Liver (tissue), 9 donors: Measurements from ENCODE around the gene TSPYL6. TPM values are rescaled to one million over a fixed set of nuclear protein-coding genes. Genes with fewer than 3 reads are reported as not detected.

Experiments
- DNase-seq: peaks from one replicate; pipeline ENCODE4 v3.0.0-alpha.2; 2017; ENCODE audit warnings: low spot score
- H3K27ac ChIP-seq, 2 donors: one replicate each; pipeline ENCODE4 v1.7.0; 2013; ENCODE audit warnings: inconsistent platforms in 2 of 2, low read length in 2 of 2, control low read depth in 1 of 2, low read depth in 1 of 2, mild to moderate bottlenecking in 1 of 2
- H3K27me3 ChIP-seq, 4 donors: one replicate each; pipeline versions ENCODE4 v1.6.1 to v1.7.0; 2013; ENCODE audit warnings: low read length in 3 of 4, inconsistent platforms in 1 of 4, mild to moderate bottlenecking in 1 of 4, moderate library complexity in 1 of 4; ENCODE audit not compliant: control insufficient read depth in 4 of 4, insufficient read depth in 4 of 4
- H3K36me3 ChIP-seq, 4 donors: one replicate each; pipeline versions ENCODE4 v1.6.1 to v1.7.0; 2013; ENCODE audit warnings: low read length in 3 of 4, mild to moderate bottlenecking in 3 of 4, low read depth in 1 of 4, moderate library complexity in 1 of 4; ENCODE audit not compliant: control insufficient read depth in 4 of 4, insufficient read depth in 3 of 4
- H3K4me1 ChIP-seq, 4 donors: one replicate each; pipeline versions ENCODE4 v1.6.1 to v1.7.0; 2013; ENCODE audit warnings: low read length in 3 of 4, mild to moderate bottlenecking in 3 of 4, moderate library complexity in 1 of 4; ENCODE audit not compliant: control insufficient read depth in 4 of 4, insufficient read depth in 4 of 4
- H3K4me3 ChIP-seq, 3 donors: one replicate each; pipeline versions ENCODE4 v1.6.1 to v1.7.0; 2013; ENCODE audit warnings: low read length in 3 of 3, control low read depth in 1 of 3, low read depth in 1 of 3, mild to moderate bottlenecking in 1 of 3
- H3K9ac ChIP-seq, 2 donors: one replicate each; pipeline ENCODE4 v1.7.0; 2013; ENCODE audit warnings: low read length in 2 of 2, mild to moderate bottlenecking in 2 of 2, moderate library complexity in 2 of 2, control low read depth in 1 of 2, low read depth in 1 of 2
- H3K9me3 ChIP-seq, 4 donors: one replicate each; pipeline versions ENCODE4 v1.6.1 to v1.7.0; 2013; ENCODE audit warnings: low read length in 3 of 4; ENCODE audit not compliant: control insufficient read depth in 4 of 4
- ATF3 ChIP-seq: IDR thresholded peaks from 2 replicates; pipeline ENCODE4 v1.6.1; 2016; ENCODE audit warnings: antibody characterized with exemption
- EGR1 ChIP-seq, 2 donors: IDR thresholded peaks; 2 replicates each; pipeline ENCODE4 v1.6.1; 2016 to 2018; ENCODE audit warnings: antibody characterized with exemption in 2 of 2, low read depth in 2 of 2
- FOXA1 ChIP-seq: IDR thresholded peaks from 2 replicates; pipeline ENCODE4 v1.6.1; 2016; ENCODE audit warnings: antibody characterized with exemption
- FOXA2 ChIP-seq: IDR thresholded peaks from 2 replicates; pipeline ENCODE4 v1.6.1; 2016; ENCODE audit warnings: antibody characterized with exemption
- GABPA ChIP-seq, 2 donors: IDR thresholded peaks in 1 of 2; conservative IDR thresholded peaks in 1 of 2; 2 replicates each; pipeline ENCODE4 v1.6.1; 2016; ENCODE audit warnings: antibody characterized with exemption in 2 of 2, mild to moderate bottlenecking in 1 of 2, moderate library complexity in 1 of 2
- HNF4A ChIP-seq, 2 donors: conservative IDR thresholded peaks; 2 replicates each; pipeline ENCODE4 v1.6.1; 2016; ENCODE audit warnings: antibody characterized with exemption in 2 of 2, mild to moderate bottlenecking in 2 of 2
- HNF4G ChIP-seq: IDR thresholded peaks from 2 replicates; pipeline ENCODE4 v1.6.1; 2016; ENCODE audit warnings: antibody characterized with exemption
- JUND ChIP-seq, 2 donors: IDR thresholded peaks; 2 replicates each; pipeline ENCODE4 v1.6.1; 2016; ENCODE audit warnings: antibody characterized with exemption in 2 of 2
- NR2F2 ChIP-seq: IDR thresholded peaks from 2 replicates; pipeline ENCODE4 v1.6.1; 2016; ENCODE audit warnings: antibody characterized with exemption
- RAD21 ChIP-seq, 2 donors: IDR thresholded peaks; 2 replicates each; pipeline ENCODE4 v1.6.1; 2016; ENCODE audit warnings: antibody characterized with exemption in 2 of 2, mild to moderate bottlenecking in 2 of 2
- RXRA ChIP-seq, 2 donors: IDR thresholded peaks; 2 replicates each; pipeline ENCODE4 v1.6.1; 2017 to 2018; ENCODE audit warnings: antibody characterized with exemption in 2 of 2, mild to moderate bottlenecking in 1 of 2
- SP1 ChIP-seq: IDR thresholded peaks from 2 replicates; pipeline ENCODE4 v1.6.1; 2018; ENCODE audit warnings: antibody characterized with exemption, mild to moderate bottlenecking
- TAF1 ChIP-seq: conservative IDR thresholded peaks from 2 replicates; pipeline ENCODE4 v1.6.1; 2016; ENCODE audit warnings: antibody characterized with exemption, mild to moderate bottlenecking
- YY1 ChIP-seq: IDR thresholded peaks from 2 replicates; pipeline ENCODE4 v1.6.1; 2016; ENCODE audit warnings: antibody characterized with exemption, mild to moderate bottlenecking
- ZBTB33 ChIP-seq: IDR thresholded peaks from 2 replicates; pipeline ENCODE4 v1.6.1; 2016; ENCODE audit warnings: antibody characterized with exemption
- WGBS: extraction: QIAGEN DNeasy Blood & Tissue Kit; methylation state at CpG from one replicate; pipeline ENCODE4 v1.1.7; 2013; 5-methylcytosine and 5-hydroxymethylcytosine counted together
- polyA plus RNA-seq, 2 donors: library from polyadenylated mRNA; stranded (reverse) in 1 of 2; unstranded in 1 of 2; fragments of 200-250 nt in 1 of 2; fragments of >200 nt in 1 of 2; fragmentation: Nextera tagmentation in 1 of 2; extraction: Ambion mirVana in 1 of 2; gene quantifications; one replicate each; pipeline versions ENCODE4 v1.2.1 to v1.2.3, GENCODE V29; 2013 to 2015
- total RNA-seq, 2 donors: library from RNA; depleted of rRNA; stranded (reverse); fragments of >200 nt; gene quantifications; one replicate each; pipeline ENCODE4 v1.2.3, GENCODE V29; 2014
- donor health status: healthy.
- donor health status: healthy.
- donor health status: healthy.
- donor health status: healthy.
- donor health status: healthy.

Gene TSPYL6
- total and polyA plus RNA-seq, 4 donors, result under 0.01 to 0.04 TPM; not detected in 2

- no peak for DNase-seq
- no peak for TF ChIP-seq EGR1 (IDR thresholded peaks at IDR 0.05; ENCODE audit: low read depth in 2 of 2)
- no peak for TF ChIP-seq ATF3
- TF ChIP-seq RXRA (IDR thresholded peaks at IDR 0.05), result no peak
- no peak for TF ChIP-seq FOXA1
- no peak for TF ChIP-seq GABPA (IDR thresholded peaks at IDR 0.05 in 1 of 2, conservative IDR thresholded peaks at IDR 0.05 in 1 of 2)
- TF ChIP-seq JUND (IDR thresholded peaks at IDR 0.05), result no peak
- no peak for TF ChIP-seq FOXA2
- TF ChIP-seq HNF4A (conservative IDR thresholded peaks at IDR 0.05), result no peak
- TF ChIP-seq ZBTB33, result no peak
- no peak for TF ChIP-seq YY1
- no peak for TF ChIP-seq SP1
- TF ChIP-seq TAF1, result no peak
- no peak for TF ChIP-seq NR2F2
- TF ChIP-seq RAD21 (IDR thresholded peaks at IDR 0.05), result no peak
- TF ChIP-seq HNF4G, result no peak
- Histone ChIP-seq H3K4me1 (peaks cover 0 to 11% (median 4%) of the 10 kb centered on the region in 4 donors), H3K27ac (no peak overlapping the region), H3K27me3 (no peaks in the 10 kb centered on the region), H3K9me3 (no peaks in the 10 kb centered on the region), H3K9ac (no peak overlapping the region), H3K4me3 (no peak overlapping the region), H3K36me3 (no peaks in the 10 kb centered on the region)
- WGBS, result 93% methylated on average over 2 of the region's 2 CpGs
These were observed 51.6 kb downstream of the TSPYL6 start for GRCh38 chr2:54204476-54204875.

Other genes with a start within 250 kb of the TSPYL6 start
- gene ACYP2, start 140.6 kb downstream of the TSPYL6 start, total RNA-seq, result 10 to 100 TPM; 13.1 to 14.4 TPM
- gene ACYP2, start 140.6 kb downstream of the TSPYL6 start, polyA plus RNA-seq, result 10 to 100 TPM; 16.4 to 44.3 TPM
- 100 to 1,000 TPM in 1 of 2 donors, 10 to 100 TPM in 1; 87.1 to 191 TPM for gene SPTBN1, start 200.1 kb upstream of the TSPYL6 start, total RNA-seq
- 10 to 100 TPM; 44.8 to 64.6 TPM for gene SPTBN1, start 200.1 kb upstream of the TSPYL6 start, polyA plus RNA-seq